Nephron progenitor cell (in vitro differentiated cells): ENCODE measurements around the gene ZNHIT6.
"Not testable (repeated sequence)": the region's sequence is repeated elsewhere in the genome, so short reads cannot be mapped to it uniquely, and the experiment has no call there.

Source experiments
- DNase-seq: peaks from one replicate; pipeline ENCODE4 v3.0.0; 2021
- H3K27ac Mint-ChIP-seq: 2 replicates; pipeline ENCODE4 v1.8.0; 2021; ENCODE audit warnings: mild to moderate bottlenecking, moderate library complexity, mixed read lengths
- H3K27me3 Mint-ChIP-seq: 2 replicates; pipeline ENCODE4 v1.8.0; 2021; ENCODE audit warnings: mild to moderate bottlenecking, low read depth, mixed read lengths; ENCODE audit not compliant: poor library complexity
- H3K36me3 Mint-ChIP-seq: 2 replicates; pipeline ENCODE4 v1.8.0; 2021; ENCODE audit warnings: low read depth, mixed read lengths
- H3K4me1 Mint-ChIP-seq: 2 replicates; pipeline ENCODE4 v1.8.0; 2021; ENCODE audit warnings: mixed read lengths
- H3K4me3 Mint-ChIP-seq: 2 replicates; pipeline ENCODE4 v1.8.0; 2021; ENCODE audit warnings: mild to moderate bottlenecking, moderate library complexity, mixed read lengths
- H3K9me3 Mint-ChIP-seq: 2 replicates; pipeline ENCODE4 v1.8.0; 2021; ENCODE audit warnings: mild to moderate bottlenecking, moderate library complexity, mixed read lengths
- TF ChIP-seq, protein P1 (sequence below): fragments of 200-600 bp; sonication (generic); IDR thresholded peaks from 2 replicates; pipeline ENCODE4 v1.5.0; 2021; ENCODE audit warnings: antibody characterized with exemption

ZNHIT6 gene

DNA sequence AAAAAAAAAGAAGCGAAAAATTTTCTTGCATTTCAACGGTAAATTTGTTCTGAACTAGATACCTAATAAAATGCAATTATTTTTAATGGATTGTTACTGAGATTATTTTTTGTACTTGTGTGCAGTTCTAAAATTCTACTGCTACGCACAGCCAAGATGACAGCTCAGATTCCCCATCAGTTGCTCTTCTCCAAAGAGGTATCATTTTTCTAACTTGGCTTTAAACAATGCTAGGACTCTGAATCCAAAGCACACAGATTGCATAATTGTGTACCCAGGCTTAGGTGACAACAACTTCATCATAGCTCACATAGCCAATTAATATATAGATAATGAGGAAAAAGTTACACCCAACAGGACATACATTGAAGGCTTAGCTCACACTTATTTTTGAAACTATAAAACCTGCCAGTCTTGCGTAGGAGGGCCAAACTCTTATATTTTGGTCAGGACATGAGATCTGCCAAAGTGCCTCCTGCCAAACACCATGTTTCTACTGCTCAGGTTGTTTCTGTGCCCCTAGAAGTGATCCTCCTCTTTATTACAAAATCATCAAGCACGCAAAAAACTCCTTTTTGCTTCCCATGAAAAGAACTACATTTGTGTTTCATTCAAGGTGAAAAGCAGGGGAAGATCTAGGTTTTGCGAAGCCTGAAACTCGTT is 10.6 kb upstream of the ZNHIT6 start:
- TF ChIP-seq, protein P1, sequence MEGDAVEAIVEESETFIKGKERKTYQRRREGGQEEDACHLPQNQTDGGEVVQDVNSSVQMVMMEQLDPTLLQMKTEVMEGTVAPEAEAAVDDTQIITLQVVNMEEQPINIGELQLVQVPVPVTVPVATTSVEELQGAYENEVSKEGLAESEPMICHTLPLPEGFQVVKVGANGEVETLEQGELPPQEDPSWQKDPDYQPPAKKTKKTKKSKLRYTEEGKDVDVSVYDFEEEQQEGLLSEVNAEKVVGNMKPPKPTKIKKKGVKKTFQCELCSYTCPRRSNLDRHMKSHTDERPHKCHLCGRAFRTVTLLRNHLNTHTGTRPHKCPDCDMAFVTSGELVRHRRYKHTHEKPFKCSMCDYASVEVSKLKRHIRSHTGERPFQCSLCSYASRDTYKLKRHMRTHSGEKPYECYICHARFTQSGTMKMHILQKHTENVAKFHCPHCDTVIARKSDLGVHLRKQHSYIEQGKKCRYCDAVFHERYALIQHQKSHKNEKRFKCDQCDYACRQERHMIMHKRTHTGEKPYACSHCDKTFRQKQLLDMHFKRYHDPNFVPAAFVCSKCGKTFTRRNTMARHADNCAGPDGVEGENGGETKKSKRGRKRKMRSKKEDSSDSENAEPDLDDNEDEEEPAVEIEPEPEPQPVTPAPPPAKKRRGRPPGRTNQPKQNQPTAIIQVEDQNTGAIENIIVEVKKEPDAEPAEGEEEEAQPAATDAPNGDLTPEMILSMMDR = no peak
- Mint-ChIP-seq H3K4me3 (no peak overlapping the region), H3K27me3 (peaks cover 2% of the 10 kb centered on the region), H3K27ac (no peak overlapping the region), H3K4me1 (no peaks in the 10 kb centered on the region), H3K36me3 (peaks cover 5% of the 10 kb centered on the region), H3K9me3 (peaks cover 34% of the 10 kb centered on the region)
- no peak for DNase-seq

DNA sequence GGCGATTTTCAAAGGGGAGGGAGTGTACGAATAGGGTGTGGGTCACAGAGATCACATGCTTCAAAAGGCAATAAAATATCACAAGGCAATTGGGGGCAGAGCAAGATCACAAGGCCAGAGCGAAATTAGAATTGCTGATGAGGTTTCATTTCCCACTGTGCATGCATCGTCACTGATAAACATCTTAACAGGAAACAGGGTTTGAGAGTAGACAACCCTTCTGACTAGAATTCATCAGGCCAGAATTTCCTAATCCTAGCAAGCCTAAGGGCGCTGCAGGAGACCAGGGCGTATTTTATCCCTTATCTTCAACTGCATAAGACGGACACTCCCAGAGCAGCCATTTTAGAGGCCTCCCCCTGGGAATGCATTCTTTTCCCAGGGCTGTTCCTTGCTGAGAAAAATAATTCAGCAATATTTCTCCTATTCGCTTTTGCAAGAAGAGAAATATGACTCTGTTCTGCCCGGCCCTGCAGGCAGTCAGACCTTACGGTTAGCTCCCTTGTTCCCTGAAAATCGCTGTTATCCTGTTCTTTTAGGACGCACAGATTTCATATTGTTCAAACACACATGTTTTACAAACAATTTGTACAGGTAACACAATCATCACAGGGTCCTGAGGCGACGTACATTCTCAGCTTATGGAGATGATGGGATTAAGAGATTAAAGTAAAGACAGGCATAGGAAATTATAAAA is 6.3 kb upstream of the ZNHIT6 start:
- H3K4me1 Mint-ChIP-seq, H3K4me3 Mint-ChIP-seq, H3K27ac Mint-ChIP-seq, H3K27me3 Mint-ChIP-seq, H3K36me3 Mint-ChIP-seq: not testable (repeated sequence)
- peak; percentile 16 for DNase-seq
- H3K9me3 Mint-ChIP-seq = peaks cover 20% of the 10 kb centered on the region

DNA sequence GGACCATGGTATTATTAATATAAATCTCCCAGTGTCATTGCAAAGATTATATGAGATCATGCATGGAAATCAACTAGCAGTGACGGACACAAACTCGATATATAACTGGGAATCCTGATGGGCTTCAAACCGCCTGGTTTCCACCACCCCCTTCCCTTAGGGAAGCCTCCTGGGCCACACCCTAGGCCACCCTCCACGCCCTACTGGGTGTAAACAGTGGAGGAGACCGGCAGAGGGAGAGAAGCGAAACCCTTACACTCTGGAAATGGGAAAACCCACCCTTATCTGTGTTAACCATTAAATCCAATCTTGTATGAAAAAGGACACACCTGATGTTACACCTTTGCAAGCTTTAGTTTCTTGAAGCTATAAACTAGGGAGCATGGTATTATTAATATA is 595 bp upstream of the ZNHIT6 start:
- no peaks in the 10 kb centered on the region for H3K27me3 Mint-ChIP-seq
- H3K27ac Mint-ChIP-seq = no peak overlapping the region
- H3K4me1 Mint-ChIP-seq = no peaks in the 10 kb centered on the region
- no peak for DNase-seq
- peaks cover 14% of the 10 kb centered on the region for H3K9me3 Mint-ChIP-seq
- TF ChIP-seq, protein P1 = no peak
- H3K4me3 Mint-ChIP-seq = no peak overlapping the region
- H3K36me3 Mint-ChIP-seq = peaks cover 24% of the 10 kb centered on the region

DNA sequence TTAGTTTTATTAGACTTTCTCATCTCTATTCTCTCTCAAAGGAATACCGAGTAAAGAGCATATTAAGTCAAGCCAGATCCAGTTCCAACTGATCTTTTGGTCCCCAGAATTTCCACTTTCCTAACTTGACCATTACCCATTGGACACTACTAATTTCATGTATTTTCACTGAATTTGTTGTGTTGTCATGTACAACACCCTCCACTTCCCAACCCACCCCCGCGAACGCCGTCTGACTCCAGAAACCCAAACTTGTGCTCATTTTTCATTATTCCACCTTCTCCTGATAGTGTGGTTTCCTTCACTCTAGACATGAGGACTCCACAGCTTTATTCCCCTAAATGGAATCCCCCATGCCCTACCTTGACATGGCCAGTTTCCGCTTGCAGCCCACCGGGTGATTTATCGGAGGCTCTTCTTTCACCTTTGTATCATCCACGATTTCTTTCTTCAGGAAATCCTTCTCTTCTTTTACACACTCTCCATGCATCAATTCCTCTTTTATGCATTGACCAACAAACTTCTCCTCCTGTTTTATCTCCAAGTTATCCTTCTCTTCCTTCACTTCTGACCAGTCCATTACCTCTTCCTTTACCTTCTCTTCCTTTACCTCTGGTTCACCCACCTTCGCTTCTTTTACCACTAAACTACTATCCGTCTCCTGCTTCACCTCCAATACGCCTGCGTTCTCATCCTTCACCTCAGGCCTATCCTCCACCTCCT is 805 bp downstream of the ZNHIT6 start:
- Mint-ChIP-seq H3K36me3 (peaks cover 38% of the 10 kb centered on the region), H3K4me1 (no peaks in the 10 kb centered on the region), H3K27ac (no peak overlapping the region), H3K4me3 (no peak overlapping the region), H3K9me3 (peaks cover 13% of the 10 kb centered on the region), H3K27me3 (no peaks in the 10 kb centered on the region)
- DNase-seq = peak; percentile 8
- TF ChIP-seq, protein P1 = no peak

DNA sequence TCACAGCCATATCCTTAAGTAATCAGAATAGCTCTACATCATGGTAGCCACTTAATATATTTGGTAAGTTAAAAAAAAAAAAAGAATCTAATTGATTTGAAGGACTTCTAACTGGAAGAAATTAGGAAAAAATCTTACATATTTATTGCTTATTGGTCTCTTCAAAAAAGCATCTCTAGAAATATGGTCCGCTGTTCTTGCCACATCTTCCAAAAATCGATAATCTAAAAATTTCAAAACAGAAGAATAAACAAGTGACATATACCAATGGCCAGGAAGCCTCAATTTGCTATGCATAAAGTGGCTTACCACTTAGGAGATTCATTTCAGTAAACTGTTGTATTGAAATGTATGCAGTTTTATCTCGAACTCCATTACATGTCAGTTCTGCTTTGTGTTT is 2.3 kb downstream of the ZNHIT6 start:
- H3K27ac Mint-ChIP-seq = no peak overlapping the region
- no peaks in the 10 kb centered on the region for H3K27me3 Mint-ChIP-seq
- TF ChIP-seq, protein P1 = no peak
- H3K9me3 Mint-ChIP-seq = peaks cover 13% of the 10 kb centered on the region
- DNase-seq = no peak
- no peaks in the 10 kb centered on the region for H3K4me1 Mint-ChIP-seq
- peaks cover 49% of the 10 kb centered on the region for H3K36me3 Mint-ChIP-seq
- H3K4me3 Mint-ChIP-seq = peak overlapping the region; percentile 74

DNA sequence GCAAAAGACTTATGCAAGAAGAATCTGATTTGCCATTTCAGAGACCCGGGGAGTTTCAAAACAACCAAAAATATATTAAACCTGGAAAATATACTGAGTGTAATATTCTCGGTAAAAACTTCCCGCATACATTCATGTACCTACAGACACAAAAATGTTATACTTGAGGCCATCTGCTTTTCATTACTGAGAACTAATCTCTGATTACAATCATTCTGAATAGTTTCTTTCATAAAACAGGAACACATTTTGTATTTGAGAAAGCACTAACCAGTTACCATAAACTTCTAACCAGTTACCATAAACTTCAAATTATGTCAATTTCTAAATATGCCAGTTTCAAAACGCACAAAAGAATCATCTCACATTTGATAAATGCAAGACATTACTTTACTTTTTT is 7.8 kb downstream of the ZNHIT6 start:
- Mint-ChIP-seq H3K4me1 (no peaks in the 10 kb centered on the region), H3K36me3 (peaks cover 81% of the 10 kb centered on the region)

More for the DNA sequence above, 7.8 kb downstream of the ZNHIT6 start:
- no peak overlapping the region for H3K27ac Mint-ChIP-seq
- H3K27me3 Mint-ChIP-seq = no peaks in the 10 kb centered on the region
- H3K4me3 Mint-ChIP-seq = no peak overlapping the region
- peaks cover 10% of the 10 kb centered on the region for H3K9me3 Mint-ChIP-seq
- TF ChIP-seq, protein P1 = no peak
- DNase-seq = no peak
